Activated CD4-positive, alpha-beta T cell treated with anti-CD3 and anti-CD28 coated beads, Interleukin-2, amount 50 U/mL, for 1 hour (primary cell): ENCODE measurements around the gene SFTPD.
"Not testable (repeated sequence)": the region's sequence is repeated elsewhere in the genome, so short reads cannot be mapped to it uniquely, and the experiment has no call there.

Experiments
- DNase-seq: peaks from one replicate; pipeline ENCODE4 v3.0.0-alpha.2; 2020

Gene SFTPD

DNA sequence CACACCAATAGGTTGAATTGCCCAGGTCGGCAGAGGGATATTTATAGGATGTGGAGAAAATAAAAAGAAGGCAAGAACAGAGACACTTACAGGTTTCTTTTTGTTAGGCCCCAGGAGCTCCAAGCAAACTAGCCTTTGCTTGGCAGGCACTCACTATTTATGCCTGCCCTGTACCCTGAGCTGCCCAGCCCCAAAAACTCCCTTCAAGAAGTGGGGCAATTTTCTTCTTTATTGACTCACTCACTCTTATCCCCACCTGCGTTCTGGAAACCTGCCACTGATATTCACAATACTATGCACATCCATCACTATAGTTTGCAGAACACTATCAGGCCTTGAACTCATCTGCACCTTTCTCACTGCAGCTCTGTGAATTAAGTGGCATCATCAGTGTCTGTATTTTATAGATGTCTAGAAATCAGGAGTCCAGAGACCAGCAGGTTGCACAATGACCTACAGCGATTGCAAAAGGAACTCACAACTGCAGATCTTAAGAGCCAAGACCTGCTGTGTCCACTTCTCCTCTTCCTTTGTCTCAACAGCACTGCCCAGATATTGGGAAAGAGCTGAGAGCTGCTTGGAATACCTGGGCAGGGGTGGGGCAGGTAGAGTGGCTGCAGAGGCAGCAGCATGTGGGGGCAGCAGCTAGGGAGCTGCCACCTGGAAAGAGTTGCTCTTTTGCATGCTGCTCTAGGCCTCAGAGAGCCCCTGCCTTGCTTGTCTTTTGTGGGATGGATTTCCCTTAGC, at the start of gene SFTPD:
TSS of gene SFTPD (minus strand) at position 130 of the 747 bp plus-strand sequence. CDS start 2,446 bp downstream, outside the sequence.
- no peak for DNase-seq

DNA sequence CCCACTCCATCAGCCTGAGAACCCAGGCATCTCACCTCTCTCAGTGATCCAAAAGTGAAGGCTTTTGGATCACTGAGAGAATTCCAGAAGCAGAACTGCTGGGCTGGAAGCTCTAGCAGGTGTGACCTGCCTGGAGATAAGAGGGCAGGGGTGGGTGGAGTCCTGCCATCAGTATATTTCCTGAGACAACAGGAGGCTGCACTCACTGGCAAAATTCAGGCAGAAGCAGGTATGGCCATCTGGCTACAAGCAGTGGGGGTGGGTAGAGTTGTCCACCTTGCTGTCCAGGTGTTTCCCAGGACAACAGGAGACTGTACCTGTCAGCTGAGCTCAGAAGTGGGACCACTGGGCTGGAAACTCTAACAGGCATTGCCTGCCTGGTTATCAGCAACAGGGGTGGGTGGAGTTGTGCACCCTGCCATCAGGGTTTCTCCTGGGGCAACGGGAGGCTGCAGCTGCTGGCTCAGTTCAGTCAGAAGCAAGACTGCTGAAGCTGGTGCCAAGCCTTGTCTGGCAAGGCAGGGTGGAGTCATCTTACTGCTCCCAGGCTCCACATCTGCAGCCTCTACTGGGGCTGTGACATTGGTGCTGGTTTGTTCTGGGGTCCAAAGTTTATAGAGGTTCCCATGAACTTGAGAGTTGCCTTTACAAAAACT, 47.2 kb upstream of the SFTPD start:
- DNase-seq = no peak

DNA sequence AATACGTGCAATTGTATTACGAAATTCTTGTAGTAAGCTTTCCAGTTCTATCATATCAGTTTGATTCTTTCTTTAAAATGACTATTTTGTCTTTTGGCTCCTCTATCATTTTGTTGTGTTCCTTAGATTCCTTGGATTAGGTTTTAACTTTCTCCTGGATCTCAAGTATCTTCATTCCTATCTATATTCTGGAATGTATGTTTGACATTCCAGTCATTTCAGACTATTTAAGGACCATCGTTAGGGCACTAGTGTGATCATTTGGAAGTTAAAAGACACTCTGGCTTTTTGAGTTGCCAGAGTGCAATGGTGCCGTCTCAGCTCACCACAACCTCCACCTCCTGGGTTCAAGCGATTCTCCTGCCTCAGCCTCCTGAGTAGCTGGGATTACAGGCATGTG, 45.7 kb upstream of the SFTPD start:
- no peak for DNase-seq

DNA sequence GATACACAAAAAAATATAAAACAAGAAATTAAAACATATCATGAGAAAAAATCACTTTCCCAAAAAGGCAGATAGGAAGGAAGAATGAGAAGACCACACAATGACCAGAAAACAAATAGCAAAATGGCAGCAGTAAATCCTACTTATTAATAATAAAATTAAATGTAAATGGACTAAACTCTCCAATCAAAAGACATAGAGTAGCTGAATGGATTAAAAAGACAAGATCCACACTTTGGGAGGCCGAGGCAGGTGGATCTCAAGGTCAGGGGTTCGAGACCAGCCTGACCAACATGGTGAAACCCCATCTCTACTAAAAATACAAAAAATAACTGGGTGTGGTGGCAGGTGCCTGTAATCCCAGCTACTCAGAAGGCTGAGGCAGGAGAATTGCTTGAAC, 39.3 kb upstream of the SFTPD start:
- not testable (repeated sequence) for DNase-seq

DNA sequence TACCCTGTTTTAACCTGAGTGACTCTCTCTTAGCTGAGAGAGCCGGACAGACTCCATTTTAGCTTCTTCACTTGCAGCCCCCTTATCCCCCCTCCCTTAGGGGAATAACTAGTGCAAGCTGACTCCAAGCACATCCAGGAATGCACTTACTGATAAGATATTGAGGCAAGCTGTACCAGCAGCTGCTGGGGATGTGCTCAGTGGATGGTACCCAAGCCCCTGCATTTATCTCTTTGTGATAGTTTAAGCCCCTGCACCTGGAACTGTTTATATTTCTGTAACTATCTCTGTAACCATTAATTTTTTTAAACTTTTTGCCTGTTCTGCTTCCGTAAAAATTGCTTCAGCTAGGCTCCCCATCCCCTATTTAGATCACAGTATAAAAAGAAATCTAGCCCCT, 37.8 kb upstream of the SFTPD start:
- DNase-seq = not testable (repeated sequence)

DNA sequence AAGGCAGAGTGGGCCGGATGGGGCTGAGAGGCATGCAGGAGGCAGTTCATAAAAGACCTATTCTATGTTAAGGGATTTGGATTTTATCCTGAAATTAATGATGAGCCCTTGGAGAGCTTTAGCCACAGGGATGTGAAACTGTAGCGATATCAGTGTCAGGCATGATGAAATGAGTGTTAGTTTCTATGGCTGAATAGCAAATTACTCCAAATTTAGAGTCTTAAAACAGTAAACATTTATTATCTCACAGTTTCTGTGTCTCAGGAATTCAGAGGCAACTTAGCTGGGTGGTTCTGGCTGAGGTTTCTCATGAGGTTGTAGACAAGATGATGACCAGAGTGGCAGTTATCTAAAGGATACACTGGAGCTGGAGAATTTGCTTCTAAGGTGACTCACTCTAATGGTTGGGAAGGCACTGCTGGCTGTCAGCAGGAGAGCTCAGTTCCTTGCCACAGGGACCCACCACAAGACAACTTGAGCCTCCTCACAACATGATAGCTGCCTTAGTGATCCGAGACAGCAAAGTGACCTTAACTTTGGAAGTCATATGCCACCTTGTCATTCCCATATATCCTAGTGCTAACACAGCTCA, 36.7 kb upstream of the SFTPD start:
- no peak for DNase-seq

DNA sequence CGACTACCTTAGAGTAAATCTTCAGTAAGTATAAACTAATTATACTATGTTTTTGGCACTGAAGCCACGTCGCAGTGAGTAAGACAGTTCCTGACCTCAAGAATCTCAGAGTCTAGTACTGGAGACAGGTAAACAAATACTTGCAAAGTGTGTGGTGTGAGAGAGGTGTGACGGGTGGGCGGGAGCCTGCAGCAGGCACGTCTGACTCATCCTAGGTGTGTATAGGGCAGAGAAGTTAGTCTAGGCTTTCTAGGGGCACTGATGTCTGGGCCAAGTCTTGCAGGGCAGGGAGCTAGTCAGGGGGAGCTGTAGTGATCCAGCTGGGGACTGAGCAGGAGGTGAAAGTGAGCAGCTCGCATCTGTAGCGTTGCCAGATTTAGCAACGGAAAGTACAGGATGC, 35.9 kb upstream of the SFTPD start:
- DNase-seq = no peak

DNA sequence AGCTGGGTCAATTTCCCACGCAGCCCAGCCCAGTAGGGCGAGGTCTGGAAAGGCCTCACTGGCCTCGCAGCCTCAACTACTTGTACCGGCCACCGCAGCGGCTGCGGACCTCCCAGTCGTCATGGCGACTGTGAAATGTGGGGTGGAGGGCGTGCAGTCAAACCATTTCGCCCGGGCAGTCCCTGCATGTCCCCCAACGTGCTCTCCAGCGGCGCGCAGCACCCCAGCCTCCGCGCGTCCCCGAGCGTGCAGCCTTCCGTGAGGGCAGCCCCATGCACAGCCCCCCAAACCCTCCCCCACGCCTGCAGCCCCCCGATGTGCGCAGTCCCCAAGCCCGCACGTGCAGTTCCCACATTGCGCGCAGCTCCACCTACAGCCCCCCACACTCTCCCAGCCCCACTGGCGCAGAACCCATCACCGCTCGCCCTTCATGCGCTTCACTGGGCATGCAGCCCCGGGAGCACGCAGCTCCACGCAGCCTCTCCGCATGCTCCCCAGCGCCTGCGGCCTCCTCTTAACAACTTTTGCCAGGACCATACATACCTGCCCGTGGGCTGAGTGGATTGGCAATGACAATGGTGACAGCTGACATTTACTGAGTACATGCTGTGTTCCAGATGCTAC, 34.5 kb upstream of the SFTPD start:
- DNase-seq = no peak

DNA sequence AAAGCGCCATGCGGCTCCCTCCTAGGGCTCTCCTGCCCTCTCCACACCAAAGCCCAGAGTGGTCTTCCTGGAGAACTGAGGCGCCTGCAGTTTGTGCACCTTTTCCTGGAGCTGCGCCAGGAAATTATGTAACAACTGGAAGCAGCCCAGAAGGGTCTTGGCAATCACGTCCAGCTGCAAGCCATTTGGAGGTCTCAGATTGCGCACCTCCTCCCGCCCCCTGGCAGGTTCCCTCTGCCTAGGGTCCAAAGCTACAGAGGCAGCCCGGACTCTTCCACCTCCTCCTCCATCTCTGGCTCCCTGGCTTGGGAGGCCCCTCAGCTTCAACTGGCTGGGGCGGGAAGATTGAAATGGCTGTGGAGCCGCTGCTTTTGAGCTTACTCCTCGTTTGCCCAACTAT, 34.0 kb upstream of the SFTPD start:
- no peak for DNase-seq

DNA sequence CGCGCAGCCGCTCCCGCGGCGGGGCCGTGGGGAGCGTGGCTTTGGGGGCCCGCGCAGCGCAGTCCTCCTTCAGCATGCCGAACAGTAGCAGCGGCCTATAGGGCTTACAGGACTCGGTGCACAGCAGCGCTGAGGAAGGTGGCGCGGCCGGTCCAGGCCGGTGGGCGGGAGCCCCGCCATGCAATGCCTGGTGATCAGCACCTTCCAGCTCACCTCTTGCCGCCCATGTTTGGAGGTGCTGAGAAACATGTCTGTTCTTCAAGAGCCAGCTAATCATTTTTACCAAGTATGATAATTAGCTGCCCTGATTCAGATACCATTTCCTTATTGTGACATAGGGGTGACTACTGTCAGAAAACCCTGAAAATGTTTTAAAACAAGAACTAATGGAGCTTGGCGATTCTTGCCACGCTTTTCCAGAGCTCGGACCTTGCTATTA, 33.5 kb upstream of the SFTPD start:
- DNase-seq = no peak

DNA sequence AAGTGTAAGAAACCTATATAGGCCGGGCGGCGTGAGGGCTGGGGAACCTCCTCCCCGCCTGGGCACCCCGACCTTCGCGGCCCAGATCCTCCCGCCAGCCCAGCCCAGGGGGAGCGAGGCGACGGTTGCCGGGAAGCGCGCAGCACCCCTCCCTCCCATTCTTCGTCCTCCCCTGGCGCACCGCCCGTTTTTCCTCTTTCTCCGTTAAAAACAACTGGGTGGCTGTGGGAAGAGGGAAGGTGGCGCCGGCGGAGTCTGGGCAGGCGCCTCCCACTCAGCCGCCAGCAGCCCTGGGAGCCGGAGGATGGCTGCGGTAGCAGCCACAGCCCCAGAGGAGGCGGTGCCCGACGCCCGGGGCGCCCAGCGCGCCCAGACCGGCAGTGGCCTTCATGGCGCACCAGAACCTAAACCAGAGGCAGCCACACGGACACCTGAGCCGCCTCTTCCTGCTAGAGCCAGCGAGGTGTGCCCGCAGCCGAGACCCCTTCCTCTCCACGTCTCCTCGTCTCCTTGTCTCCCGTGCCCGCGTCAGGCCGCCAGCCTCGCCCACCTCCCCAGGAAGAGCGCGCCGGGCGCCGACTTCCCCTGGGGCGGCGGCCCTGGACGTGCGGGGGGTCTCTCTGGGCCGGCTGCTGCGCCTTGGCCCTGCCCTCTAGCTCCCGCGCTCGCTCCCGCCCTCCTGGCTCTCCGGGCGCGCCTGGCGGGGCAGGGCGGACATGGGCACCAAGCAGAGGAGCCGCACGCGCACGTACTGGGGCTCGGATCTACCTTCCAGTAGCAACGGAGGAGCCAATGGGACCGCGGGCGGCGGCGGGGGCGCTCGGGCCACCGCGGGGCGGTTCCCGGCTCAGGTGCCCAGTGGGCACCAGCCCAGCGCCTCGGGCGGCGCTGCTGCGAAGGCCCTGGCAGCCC, 32.8 kb upstream of the SFTPD start:
- no peak for DNase-seq

DNA sequence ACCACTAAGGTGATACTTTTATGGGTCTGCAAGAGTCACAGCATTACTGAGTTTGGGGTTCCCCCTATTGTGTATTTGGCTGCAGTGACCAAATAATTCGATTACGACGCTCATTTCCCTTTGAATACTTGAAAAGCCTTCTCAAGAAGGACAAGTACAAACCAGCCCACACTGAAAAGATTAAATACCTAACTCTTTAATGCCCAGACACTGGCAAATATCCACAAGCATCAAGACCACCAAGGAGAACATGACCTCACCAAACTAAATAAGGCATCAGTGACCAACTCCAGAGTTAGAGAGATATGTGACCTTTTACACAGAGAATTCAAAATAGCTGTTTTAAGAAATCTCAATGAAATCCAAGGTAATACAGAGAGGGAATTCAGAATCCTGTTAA, 31.8 kb upstream of the SFTPD start:
- no peak for DNase-seq

DNA sequence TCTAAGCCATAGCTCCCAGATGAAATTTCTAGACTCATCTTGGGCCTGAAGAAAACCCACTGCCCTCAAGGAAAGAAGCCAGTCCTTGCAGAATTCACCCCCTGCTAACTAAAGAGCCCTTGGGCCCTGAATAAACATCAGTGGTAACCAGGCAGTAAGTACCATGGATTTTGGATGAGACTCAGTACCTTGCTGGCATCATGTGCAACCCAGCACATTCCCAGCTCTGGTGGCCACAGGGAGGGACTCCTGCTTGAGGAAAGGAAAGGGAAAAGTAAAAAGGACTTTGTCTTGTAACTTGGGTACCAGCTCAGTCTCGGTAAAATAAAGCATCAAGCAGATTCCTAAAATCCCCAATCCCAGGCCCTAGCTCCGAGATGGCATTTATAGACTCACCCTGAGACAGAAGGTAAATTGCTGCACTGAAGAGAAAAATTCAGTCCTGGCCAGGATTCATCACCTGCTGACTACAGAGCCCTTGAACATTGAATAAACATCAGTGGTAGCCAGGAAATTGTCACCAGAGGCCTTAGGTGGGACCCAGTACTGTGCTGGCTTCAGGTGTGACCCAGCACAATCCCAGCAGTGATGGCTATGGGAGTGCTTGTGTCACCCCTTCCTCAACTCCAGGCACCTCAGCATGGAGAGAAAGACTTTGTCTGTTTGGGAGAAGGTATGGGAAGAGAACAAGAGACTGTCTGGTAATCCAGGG, 31.2 kb upstream of the SFTPD start:
- DNase-seq = no peak

DNA sequence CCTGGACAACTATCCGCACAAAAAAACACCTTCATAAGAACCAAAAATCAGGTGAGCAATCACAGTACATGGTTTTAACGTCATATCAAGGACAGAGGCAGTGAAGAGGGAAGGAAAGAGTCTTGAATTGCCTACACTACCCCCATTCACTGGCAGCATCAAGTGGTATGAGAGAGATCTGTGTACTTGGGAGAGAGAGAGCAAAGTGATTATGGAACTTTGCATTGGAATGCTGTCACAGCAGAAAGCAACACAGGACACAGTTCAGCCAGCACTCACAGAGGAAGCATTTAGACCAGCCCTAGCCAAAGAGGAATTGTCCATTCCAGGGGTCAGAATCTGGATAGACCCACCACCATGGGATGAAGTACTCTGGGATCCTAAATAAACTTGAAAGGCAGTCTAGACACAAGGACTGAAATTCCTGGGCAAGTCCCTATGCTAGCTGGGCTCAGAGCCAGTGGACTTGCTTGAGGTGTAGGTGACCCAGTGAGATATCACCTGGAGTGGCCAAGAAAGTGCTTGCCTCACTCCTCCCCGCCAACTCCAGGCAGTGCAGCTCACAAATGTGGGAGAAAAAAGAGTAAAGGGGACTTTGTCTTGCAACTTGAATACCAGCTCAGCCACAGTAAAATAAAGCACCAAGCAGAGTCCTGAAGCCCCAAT, 30.5 kb upstream of the SFTPD start:
- DNase-seq = no peak

DNA sequence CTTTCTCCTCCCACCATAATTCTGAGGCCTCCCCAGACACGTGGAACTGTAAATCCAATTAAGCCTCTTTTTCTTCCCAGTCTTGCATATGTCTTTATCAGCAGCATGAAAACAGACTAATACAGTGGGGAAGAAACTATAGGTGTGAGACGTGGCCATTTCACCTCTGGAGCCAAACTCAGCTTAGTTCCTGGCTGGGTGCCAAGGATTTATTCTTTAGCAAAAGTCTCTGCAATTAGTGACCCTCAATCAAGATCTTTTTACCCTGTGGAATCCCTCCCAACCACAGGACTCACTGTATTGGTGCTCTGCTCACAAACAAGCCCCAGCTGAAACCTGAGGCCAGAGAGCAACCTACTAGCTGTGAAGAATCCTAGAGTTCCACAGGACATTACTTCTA, 28.1 kb upstream of the SFTPD start:
- no peak for DNase-seq

DNA sequence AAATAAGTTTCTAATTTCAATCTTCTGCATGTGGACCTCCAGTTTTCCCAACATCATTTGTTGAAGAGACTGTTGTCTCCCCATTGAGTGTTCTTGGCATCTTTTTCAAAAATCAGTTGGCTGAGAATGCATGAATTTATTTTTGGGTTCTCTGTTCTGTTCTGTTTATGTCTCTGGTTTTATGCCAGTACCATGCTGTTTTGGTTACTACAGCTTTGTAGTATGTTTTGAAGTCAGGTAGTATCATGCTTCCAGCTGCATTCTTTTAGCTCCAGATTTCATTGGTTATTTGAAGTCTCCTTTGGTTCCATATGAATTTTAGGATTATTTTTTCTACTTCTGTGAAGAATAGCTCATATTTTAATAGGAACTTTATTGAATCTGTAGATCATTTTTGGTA, 21.2 kb upstream of the SFTPD start:
- no peak for DNase-seq

DNA sequence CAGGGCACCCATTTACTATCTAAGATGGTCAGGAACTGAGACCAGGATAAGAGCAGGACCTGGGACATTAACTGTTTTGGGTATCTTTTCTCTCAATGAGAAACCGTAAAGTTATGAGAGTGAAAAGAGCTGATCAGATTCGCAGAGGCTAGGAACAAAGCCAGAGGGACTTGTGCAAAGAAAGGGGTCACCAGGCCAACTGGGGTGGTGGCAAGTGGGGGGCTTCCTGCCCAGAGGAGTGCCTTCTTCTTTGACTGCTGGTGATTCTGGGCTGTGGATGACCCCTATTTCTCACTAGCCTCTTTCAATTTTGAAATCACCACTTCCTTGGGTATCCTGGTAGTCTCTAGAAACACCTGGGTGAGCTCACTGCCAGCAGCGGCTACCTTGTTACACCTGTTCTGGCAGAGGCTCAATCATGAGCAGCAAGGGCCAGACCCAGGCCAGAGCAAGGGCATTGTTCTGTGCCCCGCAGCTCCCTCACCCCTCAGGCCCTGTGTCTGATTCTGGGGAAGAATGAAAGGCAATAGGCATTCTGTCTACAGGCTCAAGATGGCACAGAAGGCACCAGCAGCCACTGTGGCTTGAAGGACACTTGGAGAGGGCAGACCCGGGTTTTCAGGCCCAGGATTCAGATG, 999 bp downstream of the SFTPD start:
- DNase-seq = no peak

DNA sequence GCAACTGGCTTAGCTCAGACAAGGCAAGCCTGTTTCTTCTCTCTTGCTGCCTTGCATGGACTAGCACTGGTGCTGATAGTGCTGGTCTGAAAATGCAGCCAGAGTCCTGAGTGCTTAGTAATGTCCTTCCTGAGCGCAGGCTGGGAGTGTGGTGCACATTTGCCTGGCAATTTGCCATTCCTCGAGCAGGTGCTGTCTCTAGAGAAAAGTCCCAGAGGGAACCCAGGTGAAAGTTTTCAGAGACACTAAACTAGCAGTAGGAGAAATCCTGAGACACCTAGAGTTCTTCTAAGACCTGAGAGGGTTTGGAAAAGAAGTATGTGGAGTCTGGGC, 1.9 kb downstream of the SFTPD start:
- DNase-seq = no peak

DNA sequence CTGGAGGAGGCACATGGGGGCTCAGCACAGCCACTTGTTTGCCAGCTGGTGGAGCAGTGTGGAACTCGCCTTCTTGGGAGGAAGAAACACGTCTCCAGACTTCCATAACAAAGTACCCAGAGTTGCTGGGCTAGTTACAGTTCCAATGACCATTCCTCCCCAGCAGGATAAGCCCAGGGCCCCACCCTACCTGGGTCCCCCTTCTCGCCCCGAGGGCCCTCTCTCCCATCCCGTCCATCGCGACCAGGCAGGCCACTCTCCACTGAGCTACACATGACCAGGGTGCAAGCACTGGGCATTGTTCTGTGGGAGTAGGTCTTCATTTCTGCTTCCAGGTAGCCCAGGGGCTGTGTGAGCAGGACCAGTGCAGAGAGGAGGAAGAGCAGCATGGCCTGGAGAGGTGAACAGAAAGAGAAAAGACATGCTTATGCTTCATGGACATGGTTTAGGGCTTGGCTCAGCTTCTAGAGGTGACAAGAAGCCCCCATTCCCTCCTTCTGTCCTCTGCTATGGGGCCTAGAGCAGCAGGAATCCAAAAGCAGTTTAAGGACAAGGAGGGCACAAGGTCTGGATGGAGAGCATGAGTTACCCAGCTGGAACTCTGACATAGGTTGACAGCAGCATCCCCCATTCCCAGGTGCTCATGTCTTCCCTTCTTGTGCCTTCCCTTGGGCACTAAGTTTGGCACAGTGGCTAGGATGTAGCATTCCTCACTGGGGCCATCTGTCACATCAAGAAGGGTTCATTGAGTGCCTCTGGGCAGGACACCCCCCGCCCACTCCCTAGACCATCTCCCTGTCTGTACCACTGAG, 2.4 kb downstream of the SFTPD start:
- DNase-seq = no peak
